SK-N-SH (cell line): ENCODE data around the gene DLG2. TPM values are rescaled to one million over a fixed set of nuclear protein-coding genes. Genes with fewer than 3 reads are reported as not detected.

Experiments
- CTCF ChIA-PET: fragments of 300-600, 350-600 bp; formaldehyde crosslinking; extraction: SDS; loops from one replicate; lab custom pipeline; 2021; lab: Yijun Ruan, JAX
- POLR2A ChIA-PET: fragments of 350-600 bp; sonication (Branson Sonifier 250); formaldehyde crosslinking; extraction: SDS; loops from one replicate; lab custom pipeline; 2020; ENCODE audit warnings: antibody characterized with exemption, inconsistent platforms; lab: Yijun Ruan, JAX
- DNase-seq: peaks from one replicate; pipeline ENCODE4 v3.0.0; 2012
- H2AFZ ChIP-seq: fragments of 200-600 bp; sonication (generic); 2 replicates; pipeline ENCODE4 v1.8.1; 2016; ENCODE audit warnings: antibody characterized with exemption, mild to moderate bottlenecking, low read depth
- H3F3A ChIP-seq: fragments of 200-600 bp; sonication (generic); replicated peaks from 2 replicates; pipeline ENCODE3; 2016; ENCODE audit warnings: antibody characterized with exemption, mild to moderate bottlenecking; ENCODE audit not compliant: insufficient read depth
- H3K27ac ChIP-seq, 2 experiments: fragments of 200-500 bp in 1 of 2; fragments of 200-600 bp in 1 of 2; sonication (Bioruptor generic) in 1 of 2; sonication (generic), shearing (Covaris generic) in 1 of 2; 2 replicates each; pipeline versions ENCODE4 v1.5.1 to v1.6.1; 2014 to 2016; ENCODE audit warnings: low read depth in 2 of 2, inconsistent platforms in 1 of 2, low read length in 1 of 2, mild to moderate bottlenecking in 1 of 2, mixed read lengths in 1 of 2
- H3K27me3 ChIP-seq: fragments of 200-600 bp; sonication (generic), shearing (Covaris generic); 2 replicates; pipeline ENCODE4 v1.6.1; 2016; ENCODE audit warnings: mixed run types; ENCODE audit not compliant: insufficient read depth
- H3K36me3 ChIP-seq, 2 experiments: fragments of 200-500 bp in 1 of 2; fragments of 200-600 bp in 1 of 2; sonication (Bioruptor generic) in 1 of 2; sonication (generic) in 1 of 2; replicated peaks in 1 of 2; 2 replicates each; pipeline versions ENCODE3 to v1.5.1; 2014 to 2016; ENCODE audit warnings: low read length in 1 of 2, mild to moderate bottlenecking in 1 of 2; ENCODE audit not compliant: insufficient read depth in 2 of 2, control insufficient read depth in 1 of 2
- H3K4me1 ChIP-seq, 2 experiments: fragments of 200-500 bp in 1 of 2; fragments of 200-600 bp in 1 of 2; sonication (Bioruptor generic) in 1 of 2; sonication (generic), shearing (Covaris generic) in 1 of 2; 2 replicates each; pipeline versions ENCODE4 v1.5.1 to v1.6.1; 2014 to 2016; ENCODE audit warnings: low read depth in 1 of 2, low read length in 1 of 2, mixed run types in 1 of 2; ENCODE audit not compliant: insufficient read depth in 2 of 2, control insufficient read depth in 1 of 2
- H3K4me2 ChIP-seq: fragments of 200-600 bp; sonication (generic), shearing (Covaris generic); 2 replicates; pipeline ENCODE4 v1.6.1; 2017; ENCODE audit warnings: mixed run types
- H3K4me3 ChIP-seq, 2 experiments: fragments of 200-500 bp in 1 of 2; fragments of 200-600 bp in 1 of 2; sonication (Bioruptor generic) in 1 of 2; sonication (generic), shearing (Covaris generic) in 1 of 2; 2 replicates each; pipeline versions ENCODE4 v1.5.1 to v1.8.1; 2014 to 2016; ENCODE audit warnings: low read depth in 2 of 2, inconsistent platforms in 1 of 2, low read length in 1 of 2, mild to moderate bottlenecking in 1 of 2, mixed read lengths in 1 of 2, moderate library complexity in 1 of 2
- H3K79me2 ChIP-seq: fragments of 200-600 bp; sonication (generic); 2 replicates; pipeline ENCODE4 v1.8.1; 2017; ENCODE audit warnings: mild to moderate bottlenecking; ENCODE audit not compliant: insufficient read depth
- H3K9ac ChIP-seq: fragments of 200-600 bp; sonication (generic); 2 replicates; pipeline ENCODE4 v1.6.1; 2017; ENCODE audit warnings: mixed run types
- H3K9me2 ChIP-seq: fragments of 200-600 bp; sonication (generic); 2 replicates; pipeline ENCODE4 v1.6.1; 2017; ENCODE audit warnings: mixed run types
- H3K9me3 ChIP-seq: fragments of 200-600 bp; sonication (generic); 2 replicates; pipeline ENCODE4 v1.6.1; 2017; ENCODE audit warnings: mixed run types, mild to moderate bottlenecking, moderate library complexity
- H4K20me1 ChIP-seq: fragments of 200-600 bp; sonication (generic); 2 replicates; pipeline ENCODE4 v1.6.1; 2017; ENCODE audit warnings: mild to moderate bottlenecking, mixed run types; ENCODE audit not compliant: insufficient read depth
- CHD2 ChIP-seq: fragments of 150-350 bp; IDR thresholded peaks from 2 replicates; pipeline ENCODE4 v1.6.1; 2018; ENCODE audit warnings: low read length; ENCODE audit not compliant: partially characterized antibody
- CTCF ChIP-seq: fragments of 200-600 bp; sonication (generic); IDR thresholded peaks from 2 replicates; pipeline ENCODE4 v1.6.1; 2017; ENCODE audit warnings: antibody characterized with exemption, mild to moderate bottlenecking, moderate library complexity
- EP300 ChIP-seq, 2 experiments: IDR thresholded peaks; 2 replicates each; pipeline versions ENCODE4 v1.4.0 to v1.6.1; 2012; ENCODE audit warnings: borderline replicate concordance in 1 of 2, low read depth in 1 of 2, low read length in 1 of 2
- FOXJ3 ChIP-seq: sonication (generic); formaldehyde crosslinking; IDR thresholded peaks from 2 replicates; pipeline ENCODE4 v1.5.1; 2020; ENCODE audit warnings: mild to moderate bottlenecking, missing genetic modification reagents
- JUND ChIP-seq: IDR thresholded peaks from 2 replicates; pipeline ENCODE4 v1.4.0; 2012
- MXI1 ChIP-seq: IDR thresholded peaks from 2 replicates; pipeline ENCODE4 v1.6.1; 2012; ENCODE audit warnings: mild to moderate bottlenecking, low read depth, low read length, improper control_type of control experiment
- NRF1 ChIP-seq: IDR thresholded peaks from 2 replicates; pipeline ENCODE4 v1.6.1; 2012; ENCODE audit warnings: low read depth, mild to moderate bottlenecking, low read length
- PBX3 ChIP-seq: IDR thresholded peaks from 2 replicates; pipeline ENCODE4; 2012
- POLR2AphosphoS5 ChIP-seq: IDR thresholded peaks from 2 replicates; pipeline ENCODE4 v1.6.1; 2012; ENCODE audit warnings: low read depth, low read length
- RAD21 ChIP-seq: IDR thresholded peaks from 2 replicates; pipeline ENCODE4 v1.6.1; 2012; ENCODE audit warnings: mild to moderate bottlenecking, low read length
- RCOR1 ChIP-seq: fragments of 150-350 bp; IDR thresholded peaks from 2 replicates; pipeline ENCODE4 v1.6.1; 2017; ENCODE audit warnings: antibody characterized with exemption, low read length
- RXRA ChIP-seq: IDR thresholded peaks from 2 replicates; pipeline ENCODE4 v1.4.0; 2012; ENCODE audit warnings: low read depth, mild to moderate bottlenecking, borderline replicate concordance
- SIN3A ChIP-seq: IDR thresholded peaks from 2 replicates; pipeline ENCODE4 v1.6.1; 2012; ENCODE audit warnings: low read depth, mild to moderate bottlenecking, low read length, moderate library complexity, borderline replicate concordance
- TCF12 ChIP-seq: IDR thresholded peaks from 2 replicates; pipeline ENCODE4 v1.4.0; 2012
- USF1 ChIP-seq: IDR thresholded peaks from 2 replicates; pipeline ENCODE4 v1.4.0; 2012; ENCODE audit warnings: low read depth, borderline replicate concordance
- YY1 ChIP-seq: IDR thresholded peaks from 2 replicates; pipeline ENCODE4 v1.4.0; 2012; ENCODE audit warnings: low read depth, mild to moderate bottlenecking
- ZBTB33 ChIP-seq: IDR thresholded peaks from 2 replicates; pipeline ENCODE4 v1.4.0; 2012; ENCODE audit warnings: low read depth, borderline replicate concordance
- WGBS: methylation state at CpG from one replicate; pipeline ENCODE4 v1.1.6; 2017; ENCODE audit warnings: low lambda C conversion rate; 5-methylcytosine and 5-hydroxymethylcytosine counted together
- polyA plus RNA-seq, 3 experiments: library from polyadenylated mRNA; depleted of rRNA; stranded (reverse); fragments of >200 nt; gene quantifications; 2 replicates each; pipeline ENCODE4 v1.2.3, GENCODE V29; 2012

Gene DLG2
- polyA plus RNA-seq, 1 of the 3 experiments (the other 2 are of a cell fraction), result 0.21 TPM

- Histone ChIP-seq H3K79me2 (no peaks in the 10 kb centered on the region), H3K9me3 (no peaks in the 10 kb centered on the region), H3K4me3 (no peak overlapping the region), H4K20me1 (no peaks in the 10 kb centered on the region), H3K4me2 (no peak overlapping the region), H2AFZ (no peak overlapping the region), H3K9me2 (no peaks in the 10 kb centered on the region), H3K27me3 (no peaks in the 10 kb centered on the region), H3F3A (no peaks in the 10 kb centered on the region), H3K27ac (no peak overlapping the region), H3K4me1 (no peaks in the 10 kb centered on the region), H3K9ac (no peak overlapping the region), H3K36me3 (peaks cover 0 to 3% of the 10 kb centered on the region in 2 experiments)
- CTCF ChIA-PET, result interaction anchor here (1.2 kb wide), 1 partner anchor 14 kb away, joined by 3 read pairs; no protein-coding TSS in a partner anchor
- 33% methylated on average over 4 of the region's 4 CpGs for WGBS
- DNase-seq, result no peak
- TF ChIP-seq JUND (no peak), EP300 (IDR thresholded peaks at IDR 0.05; ENCODE audit: borderline replicate concordance in 1 of 2, low read depth in 1 of 2, low read length in 1 of 2) (no peak), ZBTB33 (no peak), MXI1 (no peak), SIN3A (no peak), CTCF (no peak), PBX3 (no peak), CHD2 (no peak), YY1 (no peak), FOXJ3 (no peak), TCF12 (no peak), RCOR1 (no peak), RXRA (no peak), NRF1 (no peak), POLR2AphosphoS5 (no peak), RAD21 (no peak), USF1 (no peak)
- POLR2A ChIA-PET, result interaction anchor here (0.8 kb wide), 1 partner anchor 25 kb away, joined by 3 read pairs; the partner anchor contains the start of gene TMEM126B
Observed at GRCh38 chr11:85603220-85603619, 23.9 kb downstream of the DLG2 start.
